Hematopoietic multipotent progenitor cell (in vitro differentiated cells): ENCODE results near the gene BRI3BP. TPM values are rescaled to one million over a fixed set of nuclear protein-coding genes. Genes with fewer than 3 reads are reported as not detected.

ENCODE experiments used
- DNase-seq, 3 donors: peaks; one replicate each; pipeline ENCODE4 v3.0.0-alpha.2; 2011 to 2015; ENCODE audit warnings: low read depth in 2 of 3, low spot score in 2 of 3
- total RNA-seq: library from RNA; depleted of rRNA; stranded (reverse); fragments of >200 nt; gene quantifications from one replicate; pipeline ENCODE4 v1.2.3, GENCODE V29; 2012

Gene BRI3BP, protein sequence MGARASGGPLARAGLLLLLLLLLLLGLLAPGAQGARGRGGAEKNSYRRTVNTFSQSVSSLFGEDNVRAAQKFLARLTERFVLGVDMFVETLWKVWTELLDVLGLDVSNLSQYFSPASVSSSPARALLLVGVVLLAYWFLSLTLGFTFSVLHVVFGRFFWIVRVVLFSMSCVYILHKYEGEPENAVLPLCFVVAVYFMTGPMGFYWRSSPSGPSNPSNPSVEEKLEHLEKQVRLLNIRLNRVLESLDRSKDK
- 6.7 TPM for total RNA-seq

- peak in 2 of 3 donors; percentile 51 to 72 for DNase-seq
These were observed at the start of gene BRI3BP for GRCh38 chr12:124993626-124994436. Gene BRI3BP (plus strand): TSS chr12:124993645. CDS start chr12:124993791, 146 bp downstream.

GRCh38 chr12:124946447-124946793 is 47.0 kb upstream of the BRI3BP start:
- no peak for DNase-seq

- DNase-seq, result no peak
These were observed 46.4 kb upstream of the BRI3BP start for GRCh38 chr12:124947013-124947412.

DNA sequence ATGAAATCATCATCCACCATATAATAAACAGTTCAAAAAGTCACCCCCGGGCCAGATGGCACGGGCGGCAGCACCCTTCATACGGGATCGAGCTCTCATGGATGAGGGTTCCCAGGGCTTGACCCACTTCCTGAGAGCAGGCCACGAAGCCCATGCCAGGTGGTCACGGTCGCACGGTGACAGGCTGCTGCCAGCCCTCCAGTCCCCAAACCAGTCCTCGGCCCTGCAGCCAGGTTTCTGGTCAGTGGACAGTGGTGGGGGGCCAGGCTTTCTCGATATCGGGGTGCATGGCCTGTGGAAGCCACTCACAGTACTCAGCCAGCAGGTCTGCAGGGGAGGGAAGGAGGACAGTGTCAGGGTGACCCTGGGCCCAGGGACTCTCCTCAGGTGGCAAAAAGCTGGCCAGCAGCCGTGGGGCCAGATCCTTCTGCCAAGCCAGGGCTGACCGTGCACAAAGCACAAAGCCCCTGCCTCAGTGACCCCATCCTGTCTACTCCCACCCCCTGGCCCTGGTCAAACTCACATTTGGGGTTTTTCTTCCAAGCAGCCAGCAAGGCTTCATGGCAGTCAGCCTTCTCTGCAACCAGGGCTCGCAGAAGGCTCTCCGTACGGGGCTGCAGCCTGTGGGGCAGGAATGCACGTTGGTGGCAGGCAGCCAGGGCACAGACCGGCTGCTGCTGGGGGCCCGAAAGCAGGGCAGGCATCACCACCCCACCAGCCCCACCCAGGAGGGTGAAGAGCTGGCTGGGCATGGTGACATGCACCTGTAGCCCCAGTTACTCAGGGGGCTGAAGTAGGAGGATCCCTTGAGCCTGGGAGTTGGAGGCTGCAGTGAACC is 45.7 kb upstream of the BRI3BP start:
- DNase-seq, result no peak

- DNase-seq, result no peak
These were observed 44.4 kb upstream of the BRI3BP start for GRCh38 chr12:124949066-124949465.

DNA sequence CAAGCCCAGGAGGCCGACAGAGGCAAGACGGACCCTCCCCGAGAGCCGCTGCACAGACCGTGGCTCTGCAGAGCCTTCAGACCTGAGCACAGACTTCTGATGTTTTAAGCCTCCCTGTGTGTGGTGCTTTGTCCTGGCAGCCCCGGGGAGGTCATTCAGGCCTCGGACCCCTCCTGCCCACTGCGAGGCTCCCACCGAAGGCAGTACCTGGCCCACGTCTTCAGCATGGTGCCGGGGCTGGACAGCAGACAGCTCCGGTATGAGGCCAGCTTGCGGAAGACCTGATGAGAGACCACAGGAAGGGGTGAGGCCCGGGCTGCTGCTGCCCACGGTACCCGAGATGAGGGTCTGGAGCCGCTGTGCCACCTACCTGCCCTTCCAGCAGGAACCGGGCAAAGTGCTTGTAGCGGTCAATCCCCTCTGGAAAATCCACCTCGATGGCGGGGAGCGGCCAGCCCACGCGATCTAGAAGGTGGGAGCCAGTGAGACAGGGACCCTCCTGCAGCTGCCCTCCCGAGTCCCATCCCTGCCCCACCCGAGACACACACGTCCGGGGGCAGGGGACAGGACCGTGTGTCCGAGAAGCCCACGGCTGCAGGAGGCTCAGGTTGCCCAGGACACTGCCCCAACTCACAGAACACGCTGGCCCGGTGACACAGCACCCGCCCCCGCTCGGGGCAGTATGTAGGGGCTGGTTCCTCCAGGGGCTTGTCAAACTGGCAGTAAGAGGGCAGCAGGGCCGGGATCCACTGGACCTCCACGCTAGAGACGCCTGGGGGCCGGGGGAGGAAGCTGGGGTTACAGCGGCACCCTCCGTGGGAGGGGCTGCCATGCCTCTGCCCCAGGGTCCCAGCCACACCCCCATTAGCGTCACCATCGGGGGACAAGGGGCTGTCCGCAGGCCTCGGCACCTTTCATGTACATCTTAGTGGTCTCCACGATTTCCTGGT is 43.4 kb upstream of the BRI3BP start:
- DNase-seq, result no peak

DNA sequence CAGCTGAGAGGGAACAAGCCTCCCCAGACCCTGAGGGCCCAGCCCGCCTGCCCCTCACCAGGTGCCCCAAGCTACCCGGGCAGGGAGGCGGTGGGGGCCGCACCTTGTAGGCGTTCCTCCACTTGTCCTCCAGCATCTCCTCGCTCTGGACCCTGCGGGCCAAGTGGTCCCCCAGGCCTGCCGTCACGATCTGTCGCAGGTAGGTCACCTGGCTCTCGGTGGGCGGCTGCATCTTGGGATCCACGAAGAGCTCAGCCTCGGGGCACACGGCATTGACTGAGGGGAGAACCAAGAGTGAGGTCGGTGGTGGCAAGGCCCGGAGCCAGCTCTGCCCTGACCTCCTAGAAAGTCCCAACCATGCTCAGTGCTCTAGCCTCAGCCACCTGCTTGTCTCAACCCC is 41.1 kb upstream of the BRI3BP start:
- no peak for DNase-seq

- no peak for DNase-seq
These were observed 40.6 kb upstream of the BRI3BP start for GRCh38 chr12:124952801-124953200.

DNA sequence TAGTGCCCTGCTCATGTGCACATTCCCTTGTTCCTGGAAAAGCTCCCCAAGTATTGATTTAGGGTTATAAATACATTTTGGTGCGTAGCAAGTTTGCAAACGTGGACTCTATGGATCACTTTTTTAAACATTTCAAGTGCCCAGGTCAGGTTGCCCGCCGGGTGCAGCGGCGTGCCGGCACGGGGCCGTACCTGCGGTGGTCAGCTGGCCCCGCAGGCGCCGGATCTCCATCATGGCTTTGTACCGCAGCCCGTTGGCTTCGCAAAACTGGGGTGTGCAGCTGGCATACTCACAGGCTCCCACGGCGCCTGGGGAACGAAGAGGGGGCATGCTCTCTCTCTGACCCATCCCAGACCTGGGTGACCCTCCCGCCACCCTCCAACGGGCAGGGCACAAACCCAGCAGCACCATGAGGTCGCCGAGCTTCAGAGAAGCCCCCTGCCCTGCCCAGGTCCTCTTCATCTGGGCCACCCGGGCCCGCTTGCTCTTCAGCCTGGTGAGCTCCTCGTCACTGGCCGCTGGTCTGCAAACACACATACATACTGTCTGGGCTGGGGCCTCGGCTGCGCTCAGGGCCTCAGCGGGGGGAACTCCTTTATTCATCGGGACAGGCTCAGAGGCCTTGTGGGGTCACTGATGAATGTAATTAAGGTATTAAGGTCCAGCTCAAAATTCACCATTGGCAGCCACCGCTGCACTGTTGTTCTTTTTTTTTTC is 39.6 kb upstream of the BRI3BP start:
- no peak for DNase-seq

GRCh38 chr12:124954771-124955170 is 38.7 kb upstream of the BRI3BP start:
- no peak for DNase-seq

DNA sequence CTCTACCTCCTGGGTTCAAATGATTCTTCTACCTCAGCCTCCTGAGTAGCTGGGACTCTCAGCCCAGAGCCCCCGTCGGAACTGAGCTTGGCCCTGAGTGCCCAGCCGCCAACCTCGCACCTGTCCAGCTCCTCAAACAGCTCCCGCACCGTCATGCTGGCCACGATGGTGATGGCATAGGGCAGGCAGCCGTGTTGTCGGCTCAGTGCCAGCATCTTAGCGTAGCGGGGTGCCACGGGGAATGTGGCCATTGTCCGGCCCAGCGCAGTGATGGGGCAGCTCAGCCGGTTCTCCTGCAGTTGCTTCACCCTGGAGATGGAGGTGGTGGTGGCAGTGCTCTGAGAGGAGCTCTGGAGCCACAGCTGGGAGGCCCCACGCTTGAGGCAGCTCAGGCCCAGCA is 36.9 kb upstream of the BRI3BP start:
- DNase-seq, result no peak

GRCh38 chr12:124961055-124961454 is 32.4 kb upstream of the BRI3BP start:
- no peak for DNase-seq

DNA sequence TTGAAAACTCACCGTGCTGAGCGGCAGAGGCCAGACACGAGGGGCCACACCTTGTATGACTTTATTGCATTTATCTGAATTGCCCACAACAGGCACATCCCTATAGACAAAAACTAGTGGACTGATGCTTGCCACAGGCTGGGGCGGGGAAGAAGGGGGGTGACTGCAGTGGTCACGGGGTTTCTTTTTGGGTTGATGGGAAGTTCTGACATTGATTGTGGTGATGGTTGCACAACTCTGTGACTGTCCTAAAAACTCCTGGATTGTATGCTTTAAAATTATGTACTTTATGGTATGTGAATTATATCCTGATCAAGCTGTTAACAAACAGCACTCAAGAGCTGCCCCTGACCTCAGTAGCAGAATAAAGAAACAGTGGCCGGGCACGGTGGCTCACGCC is 30.2 kb upstream of the BRI3BP start:
- DNase-seq, result no peak

GRCh38 chr12:124964251-124964650 is 29.2 kb upstream of the BRI3BP start:
- DNase-seq, result no peak

GRCh38 chr12:124964836-124965462 is 28.5 kb upstream of the BRI3BP start:
- no peak for DNase-seq

GRCh38 chr12:124967016-124967739 is 26.3 kb upstream of the BRI3BP start:
- DNase-seq, result no peak

GRCh38 chr12:124968656-124969055 is 24.8 kb upstream of the BRI3BP start:
- no peak for DNase-seq

- DNase-seq, result no peak
These were observed 22.6 kb upstream of the BRI3BP start for GRCh38 chr12:124970647-124971402.
